ENCODE results near the gene TMEM63C.

TMEM63C gene

GRCh38 chr14:77221241-77221871 is 39.8 kb downstream of the TMEM63C start (continued):
- TF ChIP-seq, protein P1, sequence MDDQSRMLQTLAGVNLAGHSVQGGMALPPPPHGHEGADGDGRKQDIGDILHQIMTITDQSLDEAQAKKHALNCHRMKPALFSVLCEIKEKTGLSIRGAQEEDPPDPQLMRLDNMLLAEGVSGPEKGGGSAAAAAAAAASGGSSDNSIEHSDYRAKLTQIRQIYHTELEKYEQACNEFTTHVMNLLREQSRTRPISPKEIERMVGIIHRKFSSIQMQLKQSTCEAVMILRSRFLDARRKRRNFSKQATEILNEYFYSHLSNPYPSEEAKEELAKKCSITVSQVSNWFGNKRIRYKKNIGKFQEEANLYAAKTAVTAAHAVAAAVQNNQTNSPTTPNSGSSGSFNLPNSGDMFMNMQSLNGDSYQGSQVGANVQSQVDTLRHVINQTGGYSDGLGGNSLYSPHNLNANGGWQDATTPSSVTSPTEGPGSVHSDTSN (CRISPR knock-in tag; IDR thresholded peaks at IDR 0.05): no peak
- TF ChIP-seq ZSCAN23 (tag by site-specific recombination; IDR thresholded peaks at IDR 0.05): no peak
- TF ChIP-seq ZNF555 (tag by site-specific recombination; conservative IDR thresholded peaks at IDR 0.05): no peak
- no peak for TF ChIP-seq BCL11A (tag by site-specific recombination; IDR thresholded peaks at IDR 0.05; ENCODE audit: low read depth)
- no peak for TF ChIP-seq ZNF580 (tag by site-specific recombination; IDR thresholded peaks at IDR 0.05)
- no peak for TF ChIP-seq ZNF292 (tag by site-specific recombination; IDR thresholded peaks at IDR 0.05; ENCODE audit: borderline replicate concordance, low read depth)
- TF ChIP-seq ZNF19 (tag by site-specific recombination; IDR thresholded peaks at IDR 0.05; ENCODE audit: low read depth): no peak

GRCh38 chr14:77222546-77223225 is 41.1 kb downstream of the TMEM63C start:
- Histone ChIP-seq H3K9me3 (ENCODE audit: control insufficient read depth, insufficient read depth, low read depth, low read length) (no peaks in the 10 kb centered on the region), H3K4me3 (ENCODE audit: low read depth, low read length) (no peak overlapping the region), H3K4me1 (ENCODE audit: control insufficient read depth, insufficient read depth, low read length) (no peaks in the 10 kb centered on the region), H3K36me3 (ENCODE audit: control insufficient read depth in 2 of 2, insufficient read depth in 1 of 2, low read length in 2 of 2) (no peaks in the 10 kb centered on the region), H3K27ac (ENCODE audit: extremely low read depth, low read depth, low read length) (no peak overlapping the region)
- ChIA-PET CTCF (interaction anchor here (0.5 to 1.6 kb wide), 3 partner anchors 10 to 106 kb away, joined by 3 to 7 read pairs (median 3); no protein-coding TSS in a partner anchor), POLR2A (no interaction called here)
- TF ChIP-seq ZNF830 (tag by site-specific recombination; IDR thresholded peaks at IDR 0.05; ENCODE audit: low read depth) (no peak), ZNF391 (tag by site-specific recombination; IDR thresholded peaks at IDR 0.05; ENCODE audit: borderline replicate concordance, low read depth) (no peak), PRDM1 (tag by site-specific recombination; IDR thresholded peaks at IDR 0.05) (no peak), ZNF623 (tag by site-specific recombination; IDR thresholded peaks at IDR 0.05) (no peak), ZNF514 (tag by site-specific recombination; IDR thresholded peaks at IDR 0.05) (no peak), WT1 (tag by site-specific recombination; IDR thresholded peaks at IDR 0.05) (no peak), ZIC2 (tag by site-specific recombination; IDR thresholded peaks at IDR 0.05) (no peak)
- TF ChIP-seq, protein P2, sequence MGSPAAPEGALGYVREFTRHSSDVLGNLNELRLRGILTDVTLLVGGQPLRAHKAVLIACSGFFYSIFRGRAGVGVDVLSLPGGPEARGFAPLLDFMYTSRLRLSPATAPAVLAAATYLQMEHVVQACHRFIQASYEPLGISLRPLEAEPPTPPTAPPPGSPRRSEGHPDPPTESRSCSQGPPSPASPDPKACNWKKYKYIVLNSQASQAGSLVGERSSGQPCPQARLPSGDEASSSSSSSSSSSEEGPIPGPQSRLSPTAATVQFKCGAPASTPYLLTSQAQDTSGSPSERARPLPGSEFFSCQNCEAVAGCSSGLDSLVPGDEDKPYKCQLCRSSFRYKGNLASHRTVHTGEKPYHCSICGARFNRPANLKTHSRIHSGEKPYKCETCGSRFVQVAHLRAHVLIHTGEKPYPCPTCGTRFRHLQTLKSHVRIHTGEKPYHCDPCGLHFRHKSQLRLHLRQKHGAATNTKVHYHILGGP (tag by site-specific recombination; IDR thresholded peaks at IDR 0.05): no peak
- TF ChIP-seq, protein P3, sequence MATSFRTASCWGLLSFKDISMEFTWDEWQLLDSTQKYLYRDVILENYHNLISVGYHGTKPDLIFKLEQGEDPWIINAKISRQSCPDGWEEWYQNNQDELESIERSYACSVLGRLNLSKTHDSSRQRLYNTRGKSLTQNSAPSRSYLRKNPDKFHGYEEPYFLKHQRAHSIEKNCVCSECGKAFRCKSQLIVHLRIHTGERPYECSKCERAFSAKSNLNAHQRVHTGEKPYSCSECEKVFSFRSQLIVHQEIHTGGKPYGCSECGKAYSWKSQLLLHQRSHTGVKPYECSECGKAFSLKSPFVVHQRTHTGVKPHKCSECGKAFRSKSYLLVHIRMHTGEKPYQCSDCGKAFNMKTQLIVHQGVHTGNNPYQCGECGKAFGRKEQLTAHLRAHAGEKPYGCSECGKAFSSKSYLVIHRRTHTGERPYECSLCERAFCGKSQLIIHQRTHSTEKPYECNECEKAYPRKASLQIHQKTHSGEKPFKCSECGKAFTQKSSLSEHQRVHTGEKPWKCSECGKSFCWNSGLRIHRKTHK (tag by site-specific recombination; IDR thresholded peaks at IDR 0.05): no peak

DNA sequence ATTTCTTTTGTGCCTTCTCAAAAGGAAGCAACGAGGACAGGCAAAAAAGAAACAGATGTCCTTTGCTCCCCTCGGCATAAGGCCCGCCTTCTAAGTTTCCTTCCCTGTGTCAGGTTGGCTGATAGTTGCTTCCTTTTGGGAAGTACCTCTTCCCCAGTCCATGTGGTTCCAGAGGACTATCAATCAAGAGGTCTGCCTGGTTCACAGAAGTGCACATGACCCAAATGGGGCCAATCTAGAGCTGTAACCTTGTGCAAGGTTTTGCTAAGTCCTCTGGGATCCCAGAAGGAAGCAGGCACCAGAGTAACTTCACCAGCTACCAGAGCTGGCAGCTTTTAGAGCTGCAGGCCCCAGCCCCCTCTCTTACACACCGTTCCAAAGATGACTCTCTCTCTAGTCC is 42.6 kb downstream of the TMEM63C start:
- ChIA-PET CTCF (no interaction called here), POLR2A (no interaction called here)
- Histone ChIP-seq H3K36me3 (ENCODE audit: control insufficient read depth in 2 of 2, insufficient read depth in 1 of 2, low read length in 2 of 2) (no peaks in the 10 kb centered on the region), H3K27ac (ENCODE audit: extremely low read depth, low read depth, low read length) (no peak overlapping the region), H3K4me3 (ENCODE audit: low read depth, low read length) (no peak overlapping the region), H3K4me1 (ENCODE audit: control insufficient read depth, insufficient read depth, low read length) (no peaks in the 10 kb centered on the region), H3K9me3 (ENCODE audit: control insufficient read depth, insufficient read depth, low read depth, low read length) (no peaks in the 10 kb centered on the region)
- TF ChIP-seq, protein P1 (CRISPR knock-in tag; IDR thresholded peaks at IDR 0.05): no peak
- TF ChIP-seq ZNF837 (tag by site-specific recombination; IDR thresholded peaks at IDR 0.05) (no peak), PRDM1 (tag by site-specific recombination; IDR thresholded peaks at IDR 0.05) (no peak), ZNF211 (tag by site-specific recombination; IDR thresholded peaks at IDR 0.05; ENCODE audit: low read depth) (no peak), ZNF426 (tag by site-specific recombination; IDR thresholded peaks at IDR 0.05) (no peak), YY1 (tag by site-specific recombination; IDR thresholded peaks at IDR 0.05) (no peak), ZFP41 (tag by site-specific recombination; IDR thresholded peaks at IDR 0.05; ENCODE audit: borderline replicate concordance) (no peak), ZNF76 (tag by site-specific recombination; IDR thresholded peaks at IDR 0.05; ENCODE audit: borderline replicate concordance, low read depth) (no peak), ZNF23 (tag by site-specific recombination; IDR thresholded peaks at IDR 0.05; ENCODE audit: borderline replicate concordance) (no peak), ZNF580 (tag by site-specific recombination; IDR thresholded peaks at IDR 0.05) (no peak), ZNF335 (tag by site-specific recombination; conservative IDR thresholded peaks at IDR 0.05) (no peak), ZNF112 (tag by site-specific recombination; IDR thresholded peaks at IDR 0.05) (no peak)
- TF ChIP-seq, protein P2 (tag by site-specific recombination; IDR thresholded peaks at IDR 0.05): no peak
